Measurements from ENCODE around the gene SRSF2. TPM values are rescaled to one million over a fixed set of nuclear protein-coding genes. Genes with fewer than 3 reads are reported as not detected.
A peak's percentile ranks its signal among the peaks of the same experiment; 100 is the strongest.
"Not testable (repeated sequence)": the region's sequence is repeated elsewhere in the genome, so short reads cannot be mapped to it uniquely, and the experiment has no call there.

The SRSF2 gene
- total and polyA plus RNA-seq, 9 of the 15 experiments (the other 6 are each of a cell fraction or from before 2014, with no cell fraction given) = 161 to 583 (median 393) TPM

GRCh38 chr17:76747716-76748363 lies 10.7 kb upstream of the SRSF2 start:
- POLR2A ChIA-PET = interaction anchor here (1.0 to 2.7 kb wide), 3 partner anchors 7 to 16 kb away, joined by 3 to 31 read pairs (median 5); partner anchors contain the start of genes MFSD11 and SRSF2
- no peaks in the 10 kb centered on the region for H3K27me3 ChIP-seq (ENCODE audit: control insufficient read depth in 2 of 2, insufficient read depth in 2 of 2, low read length in 2 of 2)
- H3K4me2 ChIP-seq (ENCODE audit: insufficient read depth, low read length) = peak overlapping the region; percentile 18; the same call in 1 of the 2 replicates
- no peaks in the 10 kb centered on the region for H3K9me1 ChIP-seq (ENCODE audit: control insufficient read depth, insufficient read depth, low read length)
- H4K20me1 ChIP-seq (replicated peaks; ENCODE audit: control insufficient read depth, insufficient read depth, low read length) = no peaks in the 10 kb centered on the region
- H3K36me3 ChIP-seq (ENCODE audit: control insufficient read depth, insufficient read depth, low read length) = peaks cover 43% of the 10 kb centered on the region
- CTCF ChIA-PET (ENCODE audit: low intra/inter-chr PET ratio) = no interaction called here
- no peak overlapping the region for H3K4me3 ChIP-seq
- no peak overlapping the region for H2AFZ ChIP-seq (ENCODE audit: low read depth, low read length)
- no TSS peak for BruUV-seq (replicated peaks)
- ATAC-seq = no peak
- in situ Hi-C loops (cut with MboI) (no loop called here), intact Hi-C loops (cut with micrococcal nuclease) (no loop called here)
- FAIRE-seq = no peak
- 65% methylated on average over 6 of the region's 9 CpGs for WGBS (ENCODE audit: insufficient coverage, low coverage, missing lambda C conversion rate)
- H3K27ac ChIP-seq (ENCODE audit: extremely low read depth, low read depth, low read length) = no peak overlapping the region
- H3K9me3 ChIP-seq (replicated peaks; ENCODE audit: control insufficient read depth, insufficient read depth, low read depth, low read length) = no peaks in the 10 kb centered on the region
- DNase-seq (ENCODE audit: extremely low read depth in 1 of 4, low spot score in 3 of 4) = peak in 2 of 4 experiments; percentile 5 to 17
- H3K9ac ChIP-seq (ENCODE audit: insufficient read depth in 1 of 2, low read depth in 2 of 2, low read length in 2 of 2) = peak overlapping the region in 1 of 2 experiments; percentile 55; a peak in 1 of 4 replicates
- no peaks in the 10 kb centered on the region for H3K79me2 ChIP-seq (ENCODE audit: control insufficient read depth, insufficient read depth, low read length)
- TF ChIP-seq PML (IDR thresholded peaks at IDR 0.05; ENCODE audit: low read length) (no peak), E2F6 (IDR thresholded peaks at IDR 0.05; ENCODE audit: borderline replicate concordance in 1 of 2, extremely low read depth in 1 of 2, insufficient read depth in 1 of 2, insufficient read length in 1 of 2, low read depth in 1 of 2, low read length in 1 of 2, poor library complexity in 1 of 2, severe bottlenecking in 1 of 2) (peak in 1 of 2 experiments; percentile 8)
- H3K4me1 ChIP-seq (replicated peaks in 1 of 2; ENCODE audit: control insufficient read depth in 2 of 2, insufficient read depth in 2 of 2, low read length in 2 of 2) = no peaks in the 10 kb centered on the region; a peak in 2 of 5 replicates

GRCh38 chr17:76745785-76746184 lies 8.7 kb upstream of the SRSF2 start:
- H3K9me1 ChIP-seq (ENCODE audit: control insufficient read depth, insufficient read depth, low read length); H3K4me2 ChIP-seq (ENCODE audit: insufficient read depth, low read length); DNase-seq (ENCODE audit: extremely low read depth in 1 of 4, low spot score in 3 of 4); intact Hi-C loops (cut with micrococcal nuclease); H3K4me3 ChIP-seq; CTCF ChIA-PET (ENCODE audit: low intra/inter-chr PET ratio); in situ Hi-C loops (cut with MboI); H3K27me3 ChIP-seq (ENCODE audit: control insufficient read depth in 2 of 2, insufficient read depth in 2 of 2, low read length in 2 of 2); ATAC-seq; BruUV-seq (replicated peaks); FAIRE-seq; H3K9me3 ChIP-seq (replicated peaks; ENCODE audit: control insufficient read depth, insufficient read depth, low read depth, low read length); H2AFZ ChIP-seq (ENCODE audit: low read depth, low read length); H3K79me2 ChIP-seq (ENCODE audit: control insufficient read depth, insufficient read depth, low read length); H3K27ac ChIP-seq (ENCODE audit: extremely low read depth, low read depth, low read length); H3K4me1 ChIP-seq (replicated peaks in 1 of 2; ENCODE audit: control insufficient read depth in 2 of 2, insufficient read depth in 2 of 2, low read length in 2 of 2); H4K20me1 ChIP-seq (replicated peaks; ENCODE audit: control insufficient read depth, insufficient read depth, low read length); H3K9ac ChIP-seq (ENCODE audit: insufficient read depth in 1 of 2, low read depth in 2 of 2, low read length in 2 of 2): not testable (repeated sequence)
- POLR2A ChIA-PET = interaction anchor here (0.7 to 1.5 kb wide), 4 partner anchors 9 to 41 kb away, joined by 4 to 15 read pairs (median 6); partner anchors contain the start of genes MFSD11 and SRSF2
- peaks cover 55% of the 10 kb centered on the region for H3K36me3 ChIP-seq (ENCODE audit: control insufficient read depth, insufficient read depth, low read length)
- peak; percentile 21; the same call in 1 of the 2 replicates for TF ChIP-seq ZNF316 (IDR thresholded peaks at IDR 0.05)
- TF ChIP-seq C11orf30 (IDR thresholded peaks at IDR 0.05; ENCODE audit: low read depth) = peak; percentile 26; the same call in 1 of the 2 replicates
- 87% methylated on average over 6 of the region's 6 CpGs for WGBS (ENCODE audit: insufficient coverage, low coverage, missing lambda C conversion rate)

Data from K562 (cell line).